ENCODE results near the gene ZNF326. TPM values are rescaled to one million over a fixed set of nuclear protein-coding genes. Genes with fewer than 3 reads are reported as not detected.

ZNF326 gene
- polyA plus RNA-seq (9.5 to 22.7 TPM (median 10.4 TPM) in 3 replicates), polyA minus RNA-seq (5.3 to 15.6 TPM (median 6.7 TPM) in 3 replicates)
- 21.5 TPM for polyA plus RNA-seq (2011; ENCODE audit: low read depth)
- 6.6 and 9.7 TPM in 2 replicates for polyA plus RNA-seq (2011; cell fraction: cytosol; rRNA removed)
- 16.3 and 26.5 TPM in 2 replicates for polyA plus RNA-seq (2011; cell fraction: nucleus; rRNA removed)
- polyA plus RNA-seq (2012; ENCODE audit: low replicate concordance) = 8.9 and 16.6 TPM in 2 replicates
- polyA minus RNA-seq (2011; cell fraction: cytosol; rRNA and poly(A)+ RNA removed) = 6.1 TPM
- 15.5 and 22.0 TPM in 2 replicates for polyA minus RNA-seq (2011; cell fraction: nucleus; rRNA and poly(A)+ RNA removed)

GRCh38 chr1:89994805-89995597, at the start of gene ZNF326:
Gene ZNF326, plus strand, starts transcription at chr1:89995110. Its CDS starts 148 bp downstream, at chr1:89995258.
- Histone ChIP-seq H4K20me1 (ENCODE audit: control insufficient read depth, extremely low read depth, insufficient read depth, low read length) (no peaks in the 10 kb centered on the region), H2AFZ (ENCODE audit: control insufficient read depth, low read length) (peak within 1 kb of the TSS; percentile 95), H3K4me1 (ENCODE audit: control insufficient read depth, extremely low read depth, insufficient read depth, low read length) (peaks cover 37% of the 10 kb centered on the region), H3K27me3 (ENCODE audit: control insufficient read depth, extremely low read depth, insufficient read depth, low read length) (no peaks in the 10 kb centered on the region), H3K9me3 (ENCODE audit: control insufficient read depth, low read depth, low read length) (no peaks in the 10 kb centered on the region), H3K27ac (ENCODE audit: control insufficient read depth, insufficient read depth, low read length) (peak within 1 kb of the TSS; percentile 85), H3K9ac (ENCODE audit: control insufficient read depth, extremely low read depth, insufficient read depth, low read length) (peak within 1 kb of the TSS; percentile 95), H3K79me2 (ENCODE audit: control insufficient read depth, insufficient read depth, low read length) (peaks cover 46% of the 10 kb centered on the region), H3K4me3 (ENCODE audit: control insufficient read depth in 2 of 3, extremely low read depth in 1 of 3, insufficient read depth in 2 of 3, low read depth in 1 of 3, low read length in 3 of 3) (peak within 1 kb of the TSS; percentile 63 to 89 (median 85)), H3K36me3 (ENCODE audit: control insufficient read depth in 2 of 2, extremely low read depth in 1 of 2, insufficient read depth in 2 of 2, low read length in 2 of 2) (peaks cover 3 to 4% of the 10 kb centered on the region in 2 experiments), H3K9me1 (ENCODE audit: control insufficient read depth, extremely low read depth, insufficient read depth, low read length) (no peaks in the 10 kb centered on the region), H3K4me2 (ENCODE audit: control insufficient read depth, extremely low read depth, insufficient read depth, low read depth, low read length) (peak within 1 kb of the TSS; percentile 92)
- dilution Hi-C loops (cut with MboI; ENCODE audit: extremely low pct_ligation_motif_present, low sequenced_read_pairs) = no loop called here
- TF ChIP-seq EZH2 (IDR thresholded peaks at IDR 0.05; ENCODE audit: low read length) = no peak
- peak in 1 of 3 experiments; percentile 25 for TF ChIP-seq CTCF (optimal IDR thresholded peaks at IDR 0.05 in 1 of 3, IDR thresholded peaks at IDR 0.05 in 1 of 3, conservative IDR thresholded peaks at IDR 0.05 in 1 of 3; ENCODE audit: extremely low read depth in 1 of 3, insufficient read depth in 2 of 3, low read length in 3 of 3)
- DNase-seq (ENCODE audit: low read depth, low spot score) (peak; percentile 89), FAIRE-seq (no peak)

- DNase-seq (ENCODE audit: low read depth, low spot score) (no peak), FAIRE-seq (peak; percentile 68)
- H3K36me3 ChIP-seq (ENCODE audit: control insufficient read depth in 2 of 2, extremely low read depth in 1 of 2, insufficient read depth in 2 of 2, low read length in 2 of 2) = no peaks in the 10 kb centered on the region
- no peak overlapping the region for H3K9ac ChIP-seq (ENCODE audit: control insufficient read depth, extremely low read depth, insufficient read depth, low read length)
- no peaks in the 10 kb centered on the region for H4K20me1 ChIP-seq (ENCODE audit: control insufficient read depth, extremely low read depth, insufficient read depth, low read length)
- no peaks in the 10 kb centered on the region for H3K27me3 ChIP-seq (ENCODE audit: control insufficient read depth, extremely low read depth, insufficient read depth, low read length)
- peak overlapping the region; percentile 8 for H3K4me2 ChIP-seq (ENCODE audit: control insufficient read depth, extremely low read depth, insufficient read depth, low read depth, low read length)
- H3K79me2 ChIP-seq (ENCODE audit: control insufficient read depth, insufficient read depth, low read length) = no peaks in the 10 kb centered on the region
- peak overlapping the region; percentile 10 for H2AFZ ChIP-seq (ENCODE audit: control insufficient read depth, low read length)
- peak overlapping the region; percentile 25 for H3K27ac ChIP-seq (ENCODE audit: control insufficient read depth, insufficient read depth, low read length)
- no peak overlapping the region for H3K4me3 ChIP-seq (ENCODE audit: control insufficient read depth in 2 of 3, extremely low read depth in 1 of 3, insufficient read depth in 2 of 3, low read depth in 1 of 3, low read length in 3 of 3)
- H3K9me1 ChIP-seq (ENCODE audit: control insufficient read depth, extremely low read depth, insufficient read depth, low read length) = no peaks in the 10 kb centered on the region
- H3K9me3 ChIP-seq (ENCODE audit: control insufficient read depth, low read depth, low read length) = no peaks in the 10 kb centered on the region
- TF ChIP-seq CTCF (optimal IDR thresholded peaks at IDR 0.05 in 1 of 3, IDR thresholded peaks at IDR 0.05 in 1 of 3, conservative IDR thresholded peaks at IDR 0.05 in 1 of 3; ENCODE audit: extremely low read depth in 1 of 3, insufficient read depth in 2 of 3, low read length in 3 of 3) (no peak), EZH2 (IDR thresholded peaks at IDR 0.05; ENCODE audit: low read length) (no peak)
- dilution Hi-C loops (cut with MboI; ENCODE audit: extremely low pct_ligation_motif_present, low sequenced_read_pairs) = no loop called here
- H3K4me1 ChIP-seq (ENCODE audit: control insufficient read depth, extremely low read depth, insufficient read depth, low read length) = peaks cover 20% of the 10 kb centered on the region
These were observed 48.9 kb upstream of the ZNF326 start for GRCh38 chr1:89945852-89946476.

All from keratinocyte (primary cell).